GM18858 (cell line): ENCODE results near the gene GCN1.

Experiments
- ATAC-seq: cut with Tn5 transposase; IDR thresholded peaks from one replicate; pipeline ENCODE4 v1.9.1; 2021; ENCODE audit not compliant: unreplicated experiment

Gene GCN1

GRCh38 chr12:120230326-120230973 is 35.9 kb upstream of the GCN1 start:
- no peak for ATAC-seq

- ATAC-seq, result no peak
These were observed 35.2 kb upstream of the GCN1 start for GRCh38 chr12:120229487-120230325.

- no peak for ATAC-seq
These were observed 34.6 kb upstream of the GCN1 start for GRCh38 chr12:120229071-120229486.

GRCh38 chr12:120228291-120229070 is 34.0 kb upstream of the GCN1 start:
- ATAC-seq, result peak; percentile 60

- ATAC-seq, result no peak
These were observed 33.5 kb upstream of the GCN1 start for GRCh38 chr12:120228041-120228290.

GRCh38 chr12:120227233-120228040 is 32.9 kb upstream of the GCN1 start:
- ATAC-seq, result no peak

- no peak for ATAC-seq
These were observed 31.5 kb upstream of the GCN1 start for GRCh38 chr12:120225852-120226640.

GRCh38 chr12:120225200-120225558 is 30.7 kb upstream of the GCN1 start:
- no peak for ATAC-seq

GRCh38 chr12:120224304-120225199 is 30.0 kb upstream of the GCN1 start:
- ATAC-seq, result no peak

- no peak for ATAC-seq
These were observed 29.2 kb upstream of the GCN1 start for GRCh38 chr12:120223458-120224303.

- ATAC-seq, result no peak
These were observed 27.8 kb upstream of the GCN1 start for GRCh38 chr12:120222288-120222832.

- ATAC-seq, result no peak
These were observed 27.0 kb upstream of the GCN1 start for GRCh38 chr12:120221576-120221900.

GRCh38 chr12:120220838-120221575 is 26.5 kb upstream of the GCN1 start:
- ATAC-seq, result no peak

GRCh38 chr12:120218680-120219606 is 24.4 kb upstream of the GCN1 start:
- ATAC-seq, result no peak

GRCh38 chr12:120216742-120217605 is 22.5 kb upstream of the GCN1 start:
- ATAC-seq, result no peak
